Endothelial cell of umbilical vein (primary cell): Measurements from ENCODE around the gene ALKBH8. TPM values are rescaled to one million over a fixed set of nuclear protein-coding genes. Genes with fewer than 3 reads are reported as not detected.

ENCODE experiments used
- BruUV-seq: library from RNA; stranded (reverse); fragments of 400-500 nt; replicated peaks from 2 replicates; lab custom pipeline; 2021; lab: Mats Ljungman, UMichigan
- CTCF ChIA-PET: fragments of 300-600, 350-600 bp; sonication (Branson Sonifier 250); formaldehyde crosslinking; loops from one replicate; lab custom pipeline; 2021; ENCODE audit warnings: antibody characterized with exemption, inconsistent platforms; lab: Charles Lee
- POLR2A ChIA-PET: fragments of 300-600, 350-600 bp; sonication (Branson Sonifier 250); formaldehyde crosslinking; loops from one replicate; lab custom pipeline; 2021; ENCODE audit warnings: antibody characterized with exemption, inconsistent platforms; lab: Charles Lee
- DNase-seq: peaks from one replicate; pipeline ENCODE4 v3.0.0-alpha.2; 2011; ENCODE audit warnings: low read depth, low spot score
- FAIRE-seq: peaks from 2 replicates; lab custom pipeline; 2011; peaks lifted over from hg19 to GRCh38; lab: Jason Lieb, UNC
- H2AFZ ChIP-seq: 2 replicates; pipeline ENCODE4 v1.6.0; 2012; ENCODE audit warnings: low read depth, low read length, control low read depth, inconsistent platforms
- H3K27ac ChIP-seq: 2 replicates; pipeline ENCODE4 v1.5.1; 2011; ENCODE audit warnings: low read depth, mild to moderate bottlenecking, control low read depth, low read length, moderate library complexity; ENCODE audit not compliant: insufficient read depth
- H3K27me3 ChIP-seq, 2 experiments: 2 replicates each; pipeline versions ENCODE4 v1.6.0 to v1.6.1; 2011; ENCODE audit warnings: low read length in 2 of 2, mixed read lengths in 1 of 2; ENCODE audit not compliant: control insufficient read depth in 2 of 2, insufficient read depth in 2 of 2
- H3K36me3 ChIP-seq, 2 experiments: 2 replicates in 1 of 2; 3 replicates in 1 of 2; pipeline ENCODE4 v1.5.1; 2011; ENCODE audit warnings: low read length in 2 of 2, mild to moderate bottlenecking in 1 of 2, moderate library complexity in 1 of 2; ENCODE audit not compliant: control insufficient read depth in 2 of 2, insufficient read depth in 2 of 2; ENCODE audit errors: extremely low read depth in 1 of 2
- H3K4me1 ChIP-seq: 3 replicates; pipeline ENCODE4 v1.5.1; 2011; ENCODE audit warnings: mild to moderate bottlenecking, low read length; ENCODE audit not compliant: control insufficient read depth, insufficient read depth; ENCODE audit errors: extremely low read depth
- H3K4me2 ChIP-seq: 2 replicates; pipeline ENCODE4 v1.6.1; 2011; ENCODE audit warnings: low read length, control low read depth, mixed read lengths; ENCODE audit not compliant: insufficient read depth
- H3K4me3 ChIP-seq, 3 experiments: fragments of 200-600 bp in 1 of 3; sonication (generic), shearing (Covaris generic) in 1 of 3; replicated peaks in 1 of 3; 2 replicates each; pipeline ENCODE4 v1.5.1; 2011 to 2016; ENCODE audit warnings: control low read depth in 3 of 3, low read length in 3 of 3, mild to moderate bottlenecking in 2 of 3, inconsistent platforms in 1 of 3, low read depth in 1 of 3, moderate library complexity in 1 of 3; ENCODE audit not compliant: insufficient read depth in 1 of 3
- H3K79me2 ChIP-seq: 2 replicates; pipeline ENCODE4 v1.6.0; 2012; ENCODE audit warnings: low read length, inconsistent platforms; ENCODE audit not compliant: control insufficient read depth, insufficient read depth
- H3K9ac ChIP-seq: replicated peaks from 2 replicates; pipeline ENCODE3; 2011; ENCODE audit warnings: low read length, control low read depth; ENCODE audit not compliant: insufficient read depth; ENCODE audit errors: extremely low read depth
- H3K9me1 ChIP-seq: replicated peaks from 3 replicates; pipeline ENCODE4 v1.6.0; 2011; ENCODE audit warnings: mild to moderate bottlenecking, low read length; ENCODE audit not compliant: control insufficient read depth, insufficient read depth; ENCODE audit errors: extremely low read depth
- H3K9me3 ChIP-seq: replicated peaks from 2 replicates; pipeline ENCODE4 v1.5.1; 2012; ENCODE audit warnings: low read length, inconsistent platforms; ENCODE audit not compliant: control insufficient read depth, insufficient read depth
- H4K20me1 ChIP-seq: replicated peaks from 2 replicates; pipeline ENCODE3; 2011; ENCODE audit warnings: mild to moderate bottlenecking, low read length; ENCODE audit not compliant: control insufficient read depth, insufficient read depth; ENCODE audit errors: extremely low read depth
- CTCF ChIP-seq, 2 donors: IDR thresholded peaks; 1 replicate in 1 of 2; 2 replicates in 1 of 2; pipeline ENCODE4 v1.5.1; 2011; ENCODE audit warnings: low read length in 2 of 2, mild to moderate bottlenecking in 2 of 2, moderate library complexity in 2 of 2, control low read depth in 1 of 2, inconsistent platforms in 1 of 2, low read depth in 1 of 2; ENCODE audit not compliant: insufficient read depth in 1 of 2; ENCODE audit errors: extremely low read depth in 1 of 2
- EZH2 ChIP-seq: IDR thresholded peaks from 2 replicates; pipeline ENCODE4 v1.6.1; 2012; ENCODE audit warnings: borderline replicate concordance, low read depth, mild to moderate bottlenecking, moderate library complexity, low read length, inconsistent platforms; ENCODE audit not compliant: severe bottlenecking
- FOS ChIP-seq: IDR thresholded peaks from 2 replicates; pipeline ENCODE4 v1.6.1; 2011; ENCODE audit warnings: mild to moderate bottlenecking, low read length, moderate library complexity, borderline replicate concordance; ENCODE audit not compliant: insufficient read depth
- GATA2 ChIP-seq: IDR thresholded peaks from 2 replicates; pipeline ENCODE4 v1.7.0; 2011; ENCODE audit warnings: low read depth, mild to moderate bottlenecking, moderate library complexity, mixed read lengths, low read length; ENCODE audit not compliant: insufficient read length, insufficient read depth
- JUN ChIP-seq: IDR thresholded peaks from 2 replicates; pipeline ENCODE4 v1.6.1; 2011; ENCODE audit warnings: borderline replicate concordance, low read depth; ENCODE audit not compliant: insufficient read length, insufficient read depth
- MAX ChIP-seq: IDR thresholded peaks from 2 replicates; pipeline ENCODE4 v1.6.1; 2011; ENCODE audit not compliant: insufficient read depth, insufficient read length
- MYC ChIP-seq: IDR thresholded peaks from one replicate; pipeline ENCODE4 v1.6.1; 2011; ENCODE audit warnings: mild to moderate bottlenecking, low read depth, low read length
- POLR2A ChIP-seq: IDR thresholded peaks from 2 replicates; pipeline ENCODE4 v1.6.1; 2012; ENCODE audit warnings: low read depth, mild to moderate bottlenecking, control low read depth, low read length
- POLR2AphosphoS5 ChIP-seq: IDR thresholded peaks from 2 replicates; pipeline ENCODE4 v1.6.1; 2012; ENCODE audit warnings: low read depth, mild to moderate bottlenecking, control low read depth, low read length, moderate library complexity; ENCODE audit not compliant: insufficient read depth
- dilution Hi-C: fragments of 300-500 bp; cut with MboI; formaldehyde crosslinking; loops from one replicate; pipeline ENCODE4 v1.15.0; 2019; ENCODE audit warnings: low sequenced_read_pairs; ENCODE audit not compliant: extremely low pct_ligation_motif_present
- intact Hi-C: fragments of 100-400 bp; cut with micrococcal nuclease; formaldehyde crosslinking; loops from one replicate; pipeline ENCODE4 v1.10.0; 2022
- polyA plus RNA-seq, 4 experiments: library from polyadenylated mRNA; depleted of rRNA in 3 of 4; stranded (reverse) in 3 of 4; unstranded in 1 of 4; fragments of >200 nt; gene quantifications; 2 replicates each; pipeline versions ENCODE4 v1.2.1 to v1.2.3, GENCODE V29; 2011 to 2012; ENCODE audit warnings: missing spikeins in 1 of 4
- total RNA-seq: library from RNA; stranded (reverse); gene quantifications from 2 replicates; pipeline ENCODE4 v1.2.3, GENCODE V29; 2021

The ALKBH8 gene
- total and polyA plus RNA-seq, 2 donors (not counting 3 experiments of a cell fraction or from before 2014, with no cell fraction given), result 2.6 to 10.2 TPM

- Histone ChIP-seq H3K27ac (no peak overlapping the region), H3K4me3 (no peak overlapping the region), H4K20me1 (no peaks in the 10 kb centered on the region), H3K9ac (no peak overlapping the region), H3K4me2 (no peak overlapping the region), H2AFZ (no peak overlapping the region), H3K9me3 (no peaks in the 10 kb centered on the region), H3K36me3 (no peaks in the 10 kb centered on the region), H3K79me2 (peaks cover 6% of the 10 kb centered on the region), H3K4me1 (peaks cover 22% of the 10 kb centered on the region), H3K9me1 (no peaks in the 10 kb centered on the region), H3K27me3 (no peaks in the 10 kb centered on the region)
- no peak for TF ChIP-seq JUN
- TF ChIP-seq POLR2A, result no peak
- no peak for TF ChIP-seq MAX
- no peak for TF ChIP-seq POLR2AphosphoS5
- TF ChIP-seq MYC, result no peak
- TF ChIP-seq FOS, result no peak
- TF ChIP-seq GATA2, result no peak
- TF ChIP-seq CTCF (IDR thresholded peaks at IDR 0.05; ENCODE audit: extremely low read depth in 1 of 2, insufficient read depth in 1 of 2, low read depth in 1 of 2, low read length in 2 of 2), result no peak
- no peak for TF ChIP-seq EZH2
- intact Hi-C loops, result loop anchor here (10.0 kb wide), 2 partner anchors 327 to 437 kb away; partner anchors contain the start of gene CUL5
- no TSS peak for BruUV-seq
- FAIRE-seq (no peak), DNase-seq (no peak)
- dilution Hi-C loops, result no loop called here
- POLR2A ChIA-PET, result no interaction called here
- CTCF ChIA-PET, result interaction anchor here (0.9 to 14.5 kb wide), 9 partner anchors 15 to 203 kb away, joined by 3 to 251 read pairs (median 5); no protein-coding TSS in a partner anchor
Measured at GRCh38 chr11:107567739-107568335, 2.3 kb upstream of the ALKBH8 start.
